ENCODE results near the gene GRAMD2B.
"Not testable (repeated sequence)": the region's sequence is repeated elsewhere in the genome, so short reads cannot be mapped to it uniquely, and the experiment has no call there.

Gene GRAMD2B

DNA sequence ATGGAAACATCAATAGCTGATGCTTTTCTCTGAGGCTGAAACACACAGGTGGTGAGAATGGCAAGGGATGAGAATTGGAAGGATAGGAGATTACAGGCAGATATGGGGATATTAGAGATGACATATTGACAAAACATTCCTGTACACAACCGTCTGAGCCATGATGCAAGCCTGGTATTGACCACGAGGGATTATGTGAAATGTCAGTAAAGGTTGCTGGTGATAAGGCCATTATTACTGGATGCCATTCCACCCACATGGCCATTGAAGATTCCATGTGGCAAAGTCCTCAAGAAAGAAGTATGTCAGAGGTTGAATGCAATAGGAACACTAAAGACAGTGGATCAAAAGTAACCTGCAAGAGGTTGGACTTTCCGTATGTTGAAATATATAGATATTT, 15.7 kb downstream of the GRAMD2B start:
- H3K4me1 ChIP-seq (ENCODE audit: control insufficient read depth, insufficient read depth, low read length): no peaks in the 10 kb centered on the region
- H3K36me3 ChIP-seq (ENCODE audit: control insufficient read depth, insufficient read depth, low read length): no peaks in the 10 kb centered on the region
- no peaks in the 10 kb centered on the region for H3K27me3 ChIP-seq (ENCODE audit: control insufficient read depth, insufficient read depth, low read length)
- no peak overlapping the region for H3K4me3 ChIP-seq (ENCODE audit: low read depth, low read length)
- H3K9me3 ChIP-seq (ENCODE audit: control insufficient read depth, insufficient read depth, low read length): no peaks in the 10 kb centered on the region
- H3K9ac ChIP-seq (ENCODE audit: low read depth, low read length): no peak overlapping the region

- H3K9me3 ChIP-seq (ENCODE audit: control insufficient read depth, insufficient read depth, low read length); H3K9ac ChIP-seq (ENCODE audit: low read depth, low read length); H3K4me3 ChIP-seq (ENCODE audit: low read depth, low read length); H3K4me1 ChIP-seq (ENCODE audit: control insufficient read depth, insufficient read depth, low read length); H3K27me3 ChIP-seq (ENCODE audit: control insufficient read depth, insufficient read depth, low read length); H3K36me3 ChIP-seq (ENCODE audit: control insufficient read depth, insufficient read depth, low read length): not testable (repeated sequence)
Observed at GRCh38 chr5:126439724-126440123, 16.5 kb downstream of the GRAMD2B start.

GRCh38 chr5:126441230-126441629, 18.0 kb downstream of the GRAMD2B start:
- Histone ChIP-seq H3K9ac (ENCODE audit: low read depth, low read length) (no peak overlapping the region), H3K27me3 (ENCODE audit: control insufficient read depth, insufficient read depth, low read length) (no peaks in the 10 kb centered on the region), H3K4me3 (ENCODE audit: low read depth, low read length) (no peak overlapping the region), H3K4me1 (ENCODE audit: control insufficient read depth, insufficient read depth, low read length) (no peaks in the 10 kb centered on the region), H3K9me3 (ENCODE audit: control insufficient read depth, insufficient read depth, low read length) (no peaks in the 10 kb centered on the region), H3K36me3 (ENCODE audit: control insufficient read depth, insufficient read depth, low read length) (no peaks in the 10 kb centered on the region)

DNA sequence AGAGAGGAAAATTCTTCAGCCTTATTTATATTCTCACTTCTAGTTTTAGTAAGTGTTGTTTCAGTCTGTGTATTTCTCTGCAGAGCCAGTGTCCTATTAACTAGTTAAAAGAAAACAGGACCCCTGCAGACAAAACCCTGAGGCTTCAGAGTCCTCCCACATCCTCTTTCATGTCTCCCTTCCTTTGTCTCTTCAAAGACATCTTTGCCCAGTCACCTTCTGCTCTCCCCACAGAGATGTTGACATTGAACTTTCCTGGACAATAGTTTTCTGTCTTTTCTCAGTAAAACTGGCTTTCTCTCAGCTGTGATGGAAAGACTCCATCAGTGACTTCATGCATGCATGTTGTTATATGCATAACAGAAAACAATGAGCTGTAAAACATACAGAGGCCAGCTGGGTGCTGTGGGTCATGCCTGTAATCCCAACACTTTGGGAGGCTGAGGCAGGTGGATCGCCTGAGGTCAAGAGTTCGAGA, 20.2 kb downstream of the GRAMD2B start:
- H3K27me3 ChIP-seq (ENCODE audit: control insufficient read depth, insufficient read depth, low read length): no peaks in the 10 kb centered on the region
- H3K4me3 ChIP-seq (ENCODE audit: low read depth, low read length): no peak overlapping the region
- no peaks in the 10 kb centered on the region for H3K36me3 ChIP-seq (ENCODE audit: control insufficient read depth, insufficient read depth, low read length)
- no peaks in the 10 kb centered on the region for H3K4me1 ChIP-seq (ENCODE audit: control insufficient read depth, insufficient read depth, low read length)
- H3K9me3 ChIP-seq (ENCODE audit: control insufficient read depth, insufficient read depth, low read length): no peaks in the 10 kb centered on the region
- H3K9ac ChIP-seq (ENCODE audit: low read depth, low read length): no peak overlapping the region

DNA sequence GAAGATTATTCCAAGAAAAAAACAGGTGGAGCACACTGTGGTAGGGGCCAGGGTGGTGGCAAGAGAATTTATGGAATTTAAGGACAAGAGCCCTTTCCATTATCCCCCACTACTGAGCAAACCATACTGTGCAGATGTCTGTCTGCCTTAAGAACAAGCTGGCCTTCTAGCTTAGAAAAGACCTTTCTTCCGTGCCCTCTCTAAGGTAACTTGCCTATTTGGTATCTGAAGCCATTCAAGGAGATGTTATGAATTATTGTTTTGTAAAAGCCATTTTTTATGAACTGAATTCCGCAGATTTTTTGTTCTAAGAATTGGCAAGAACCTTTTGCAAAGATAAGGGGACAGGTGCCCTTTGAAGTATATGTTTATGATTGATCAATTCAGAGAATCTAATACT, 20.9 kb downstream of the GRAMD2B start:
- H3K9me3 ChIP-seq (ENCODE audit: control insufficient read depth, insufficient read depth, low read length): no peaks in the 10 kb centered on the region
- no peaks in the 10 kb centered on the region for H3K4me1 ChIP-seq (ENCODE audit: control insufficient read depth, insufficient read depth, low read length)
- H3K36me3 ChIP-seq (ENCODE audit: control insufficient read depth, insufficient read depth, low read length): no peaks in the 10 kb centered on the region
- H3K27me3 ChIP-seq (ENCODE audit: control insufficient read depth, insufficient read depth, low read length): no peaks in the 10 kb centered on the region
- H3K9ac ChIP-seq (ENCODE audit: low read depth, low read length): no peak overlapping the region
- no peak overlapping the region for H3K4me3 ChIP-seq (ENCODE audit: low read depth, low read length)

- Histone ChIP-seq H3K9ac (ENCODE audit: low read depth, low read length) (no peak overlapping the region), H3K4me3 (ENCODE audit: low read depth, low read length) (no peak overlapping the region), H3K27me3 (ENCODE audit: control insufficient read depth, insufficient read depth, low read length) (no peaks in the 10 kb centered on the region), H3K36me3 (ENCODE audit: control insufficient read depth, insufficient read depth, low read length) (no peaks in the 10 kb centered on the region), H3K4me1 (ENCODE audit: control insufficient read depth, insufficient read depth, low read length) (no peaks in the 10 kb centered on the region), H3K9me3 (ENCODE audit: control insufficient read depth, insufficient read depth, low read length) (no peaks in the 10 kb centered on the region)
Observed at GRCh38 chr5:126445502-126446174, 22.4 kb downstream of the GRAMD2B start.

DNA sequence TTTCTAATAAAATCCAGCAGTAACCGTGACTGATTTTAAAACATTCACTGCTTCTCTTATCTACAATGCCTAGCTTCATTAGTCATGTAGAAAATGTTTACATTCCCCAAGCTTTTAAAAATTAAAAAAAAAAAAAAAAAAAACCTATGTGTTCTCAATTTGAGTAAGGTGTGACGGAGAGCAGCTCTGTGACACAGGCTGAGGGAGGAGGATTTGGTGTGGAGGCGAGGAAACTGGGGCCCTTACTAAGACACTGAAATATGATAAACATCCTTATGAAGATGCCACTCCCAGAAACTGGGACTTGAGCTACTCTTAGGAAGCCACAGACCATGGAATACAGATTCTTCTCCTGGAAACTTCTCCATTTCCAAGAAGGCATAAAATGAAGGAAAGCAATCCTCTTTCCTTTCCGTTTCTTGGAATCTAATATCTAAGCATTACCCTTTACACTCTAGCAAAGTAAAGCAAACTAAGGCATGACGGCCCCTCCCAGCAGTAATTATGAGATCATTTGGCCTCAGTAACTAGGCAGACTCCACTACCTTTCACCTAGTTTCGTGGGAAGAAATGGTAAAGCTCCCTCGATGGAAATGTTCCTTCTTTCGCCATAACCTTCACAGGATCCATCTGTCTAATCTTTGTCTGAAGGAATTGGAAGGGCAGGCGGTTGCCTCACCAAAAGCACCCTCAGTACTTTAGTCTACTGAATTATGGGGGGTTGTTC, 23.5 kb downstream of the GRAMD2B start:
- H3K4me1 ChIP-seq (ENCODE audit: control insufficient read depth, insufficient read depth, low read length): no peaks in the 10 kb centered on the region
- no peaks in the 10 kb centered on the region for H3K27me3 ChIP-seq (ENCODE audit: control insufficient read depth, insufficient read depth, low read length)
- no peak overlapping the region for H3K9ac ChIP-seq (ENCODE audit: low read depth, low read length)
- H3K4me3 ChIP-seq (ENCODE audit: low read depth, low read length): no peak overlapping the region
- no peaks in the 10 kb centered on the region for H3K9me3 ChIP-seq (ENCODE audit: control insufficient read depth, insufficient read depth, low read length)
- no peaks in the 10 kb centered on the region for H3K36me3 ChIP-seq (ENCODE audit: control insufficient read depth, insufficient read depth, low read length)

- H3K4me1 ChIP-seq (ENCODE audit: control insufficient read depth, insufficient read depth, low read length): no peaks in the 10 kb centered on the region
- H3K27me3 ChIP-seq (ENCODE audit: control insufficient read depth, insufficient read depth, low read length): no peaks in the 10 kb centered on the region
- no peak overlapping the region for H3K4me3 ChIP-seq (ENCODE audit: low read depth, low read length)
- H3K36me3 ChIP-seq (ENCODE audit: control insufficient read depth, insufficient read depth, low read length): no peaks in the 10 kb centered on the region
- H3K9ac ChIP-seq (ENCODE audit: low read depth, low read length): no peak overlapping the region
- H3K9me3 ChIP-seq (ENCODE audit: control insufficient read depth, insufficient read depth, low read length): no peaks in the 10 kb centered on the region
Observed at GRCh38 chr5:126448720-126449119, 25.5 kb downstream of the GRAMD2B start.

DNA sequence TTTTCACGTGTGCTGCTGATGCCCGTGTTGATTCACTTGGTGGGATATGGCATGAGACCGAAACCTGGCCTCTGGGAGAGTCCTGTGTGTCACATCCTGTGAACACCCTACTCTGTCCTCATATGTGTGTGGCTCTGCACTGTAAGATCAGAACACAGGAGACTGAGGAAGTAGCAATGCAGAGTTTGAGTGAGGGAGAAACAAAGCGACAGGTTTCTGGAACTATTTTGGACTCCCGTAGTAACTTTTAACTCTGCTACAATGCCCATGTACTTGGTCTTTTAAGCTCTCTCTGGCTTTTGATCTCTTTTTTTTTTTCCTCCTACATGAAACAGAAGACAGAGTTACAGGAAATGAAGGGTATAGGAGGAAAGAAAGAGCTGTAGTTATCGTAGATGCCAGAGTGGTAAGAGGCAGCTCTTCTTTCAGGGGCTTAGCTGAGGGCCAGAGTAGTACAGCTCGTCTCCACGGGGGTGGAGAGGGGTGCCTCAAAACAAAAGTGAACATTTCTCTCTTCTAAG, 26.6 kb downstream of the GRAMD2B start:
- Histone ChIP-seq H3K4me1 (ENCODE audit: control insufficient read depth, insufficient read depth, low read length) (no peaks in the 10 kb centered on the region), H3K9ac (ENCODE audit: low read depth, low read length) (no peak overlapping the region), H3K36me3 (ENCODE audit: control insufficient read depth, insufficient read depth, low read length) (no peaks in the 10 kb centered on the region), H3K9me3 (ENCODE audit: control insufficient read depth, insufficient read depth, low read length) (no peaks in the 10 kb centered on the region), H3K27me3 (ENCODE audit: control insufficient read depth, insufficient read depth, low read length) (no peaks in the 10 kb centered on the region), H3K4me3 (ENCODE audit: low read depth, low read length) (no peak overlapping the region)

GRCh38 chr5:126450346-126450745, 27.1 kb downstream of the GRAMD2B start:
- no peak overlapping the region for H3K9ac ChIP-seq (ENCODE audit: low read depth, low read length)
- no peaks in the 10 kb centered on the region for H3K9me3 ChIP-seq (ENCODE audit: control insufficient read depth, insufficient read depth, low read length)
- no peaks in the 10 kb centered on the region for H3K36me3 ChIP-seq (ENCODE audit: control insufficient read depth, insufficient read depth, low read length)
- no peaks in the 10 kb centered on the region for H3K27me3 ChIP-seq (ENCODE audit: control insufficient read depth, insufficient read depth, low read length)
- H3K4me3 ChIP-seq (ENCODE audit: low read depth, low read length): no peak overlapping the region
- no peaks in the 10 kb centered on the region for H3K4me1 ChIP-seq (ENCODE audit: control insufficient read depth, insufficient read depth, low read length)

DNA sequence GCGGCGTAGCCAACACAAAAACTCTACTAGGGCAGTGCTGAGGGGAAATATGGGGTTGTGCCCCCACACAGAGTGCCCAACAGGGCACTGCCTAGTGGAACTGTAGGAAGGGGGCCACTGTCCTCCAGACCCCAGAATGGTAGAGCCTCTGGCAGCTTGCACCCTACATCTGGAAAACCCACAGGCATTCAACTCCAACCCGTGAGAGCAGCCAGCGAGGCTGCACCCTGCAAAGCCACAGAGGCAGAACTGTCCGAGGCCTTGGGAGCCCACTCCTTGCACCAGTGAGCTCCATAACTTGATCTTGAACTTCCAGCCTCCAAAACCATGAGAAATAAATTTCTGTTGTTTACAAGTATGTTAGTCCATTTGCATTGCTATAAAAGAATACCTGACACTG, 27.7 kb downstream of the GRAMD2B start:
- Histone ChIP-seq H3K4me1 (ENCODE audit: control insufficient read depth, insufficient read depth, low read length) (no peaks in the 10 kb centered on the region), H3K4me3 (ENCODE audit: low read depth, low read length) (no peak overlapping the region), H3K36me3 (ENCODE audit: control insufficient read depth, insufficient read depth, low read length) (no peaks in the 10 kb centered on the region), H3K9me3 (ENCODE audit: control insufficient read depth, insufficient read depth, low read length) (no peaks in the 10 kb centered on the region), H3K27me3 (ENCODE audit: control insufficient read depth, insufficient read depth, low read length) (no peaks in the 10 kb centered on the region), H3K9ac (ENCODE audit: low read depth, low read length) (no peak overlapping the region)

DNA sequence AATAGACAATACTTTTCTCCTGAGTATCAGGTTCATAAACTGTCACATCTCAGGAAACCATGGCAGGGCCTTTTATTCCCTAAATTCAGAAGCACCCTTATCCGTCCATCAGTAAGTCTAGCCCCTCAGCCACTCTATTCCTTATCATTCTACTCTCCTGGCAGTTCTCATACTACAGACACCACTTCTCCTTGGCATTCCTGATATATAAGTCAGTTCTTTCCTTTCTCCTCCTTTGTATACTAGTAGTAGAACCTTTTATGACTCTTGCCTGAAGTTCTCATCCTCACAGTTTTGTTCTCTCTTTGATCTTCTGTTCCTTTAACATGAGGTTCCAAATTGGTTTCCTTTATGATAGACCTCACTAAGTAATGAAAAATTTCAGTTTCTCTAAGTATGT, 29.3 kb downstream of the GRAMD2B start:
- H3K9ac ChIP-seq (ENCODE audit: low read depth, low read length): no peak overlapping the region
- no peaks in the 10 kb centered on the region for H3K4me1 ChIP-seq (ENCODE audit: control insufficient read depth, insufficient read depth, low read length)
- H3K9me3 ChIP-seq (ENCODE audit: control insufficient read depth, insufficient read depth, low read length): no peaks in the 10 kb centered on the region
- H3K27me3 ChIP-seq (ENCODE audit: control insufficient read depth, insufficient read depth, low read length): no peaks in the 10 kb centered on the region
- H3K36me3 ChIP-seq (ENCODE audit: control insufficient read depth, insufficient read depth, low read length): no peaks in the 10 kb centered on the region
- H3K4me3 ChIP-seq (ENCODE audit: low read depth, low read length): no peak overlapping the region

All from iPS-15b (cell line).